ENCODE results near the gene CDK18.

- TF ChIP-seq POLR2AphosphoS5 (IDR thresholded peaks at IDR 0.05; ENCODE audit: borderline replicate concordance, low read depth, low read length) (no peak), EZH2 (IDR thresholded peaks at IDR 0.05) (no peak), FOXP2 (optimal IDR thresholded peaks at IDR 0.05; ENCODE audit: control extremely low read depth, extremely low read length, insufficient read depth) (no peak)
Observed at GRCh38 chr1:205473475-205473874, 31.0 kb upstream of the CDK18 start.
